GM23248 (cell line): Measurements from ENCODE around the gene KNG1. TPM values are rescaled to one million over a fixed set of nuclear protein-coding genes. Genes with fewer than 3 reads are reported as not detected.

Experiments
- DNase-seq: peaks from one replicate; pipeline ENCODE4 v3.0.0-alpha.2; 2015
- H2AFZ ChIP-seq: fragments of 200-600 bp; sonication (generic); 2 replicates; pipeline ENCODE4 v1.6.1; 2016; ENCODE audit warnings: antibody characterized with exemption
- H3F3A ChIP-seq: fragments of 200-600 bp; sonication (generic); 2 replicates; pipeline ENCODE4 v1.6.1; 2016; ENCODE audit warnings: mild to moderate bottlenecking, antibody characterized with exemption, mixed run types; ENCODE audit not compliant: insufficient read depth
- H3K27ac ChIP-seq: fragments of 200-600 bp; sonication (generic); 2 replicates; pipeline ENCODE4 v1.5.1; 2016; ENCODE audit warnings: mild to moderate bottlenecking
- H3K27me3 ChIP-seq: fragments of 200-600 bp; sonication (generic); replicated peaks from 2 replicates; pipeline ENCODE4 v1.6.1; 2016; ENCODE audit warnings: mild to moderate bottlenecking; ENCODE audit not compliant: insufficient read depth
- H3K36me3 ChIP-seq: fragments of 200-600 bp; sonication (generic); 2 replicates; pipeline ENCODE4 v1.6.1; 2016; ENCODE audit warnings: low read depth, mild to moderate bottlenecking
- H3K4me1 ChIP-seq: fragments of 200-600 bp; sonication (generic); 2 replicates; pipeline ENCODE4 v1.6.1; 2016; ENCODE audit warnings: mild to moderate bottlenecking; ENCODE audit not compliant: insufficient read depth
- H3K4me2 ChIP-seq: fragments of 200-600 bp; sonication (generic); one replicate; pipeline ENCODE4 v1.6.1; 2016; ENCODE audit warnings: mild to moderate bottlenecking; ENCODE audit not compliant: unreplicated experiment
- H3K4me3 ChIP-seq: fragments of 200-600 bp; sonication (generic); 2 replicates; pipeline ENCODE4 v1.5.1; 2016; ENCODE audit warnings: mild to moderate bottlenecking
- H3K79me2 ChIP-seq: fragments of 200-600 bp; sonication (generic); 2 replicates; pipeline ENCODE4 v1.6.1; 2016; ENCODE audit warnings: mild to moderate bottlenecking; ENCODE audit not compliant: insufficient read depth
- H3K9ac ChIP-seq: fragments of 200-600 bp; sonication (generic); 2 replicates; pipeline ENCODE4 v1.6.1; 2016; ENCODE audit warnings: mild to moderate bottlenecking
- H3K9me2 ChIP-seq: fragments of 200-600 bp; sonication (generic); 2 replicates; pipeline ENCODE4 v1.6.1; 2016; ENCODE audit warnings: mixed run types, mild to moderate bottlenecking, moderate library complexity; ENCODE audit not compliant: insufficient read depth
- H3K9me3 ChIP-seq: fragments of 200-600 bp; sonication (generic); one replicate; pipeline ENCODE4 v1.6.1; 2017; ENCODE audit warnings: low read depth
- H4K20me1 ChIP-seq: fragments of 200-600 bp; sonication (generic); 2 replicates; pipeline ENCODE4 v1.6.0; 2016; ENCODE audit not compliant: insufficient read depth
- EZH2 ChIP-seq: fragments of 200-600 bp; sonication (generic); IDR thresholded peaks from 2 replicates; pipeline ENCODE4 v1.6.1; 2018; ENCODE audit warnings: antibody characterized with exemption, mild to moderate bottlenecking; ENCODE audit not compliant: insufficient read depth, poor library complexity, severe bottlenecking
- EZH2phosphoT487 ChIP-seq: fragments of 200-600 bp; sonication (generic); IDR thresholded peaks from 2 replicates; pipeline ENCODE4 v1.6.1; 2018; ENCODE audit warnings: antibody characterized with exemption, moderate library complexity, mild to moderate bottlenecking, low read depth; ENCODE audit not compliant: insufficient read depth
- WGBS, 2 experiments: methylation state at CpG; one replicate each; pipeline ENCODE4 v1.1.6; 2015 to 2017; ENCODE audit warnings: low lambda C conversion rate in 2 of 2, low coverage in 1 of 2; ENCODE audit errors: missing lambda C conversion rate in 2 of 2; 5-methylcytosine and 5-hydroxymethylcytosine counted together
- in situ Hi-C: fragments of 300-500 bp; cut with MboI; formaldehyde crosslinking; loops from 2 replicates; pipeline ENCODE4 v1.15.0; 2020
- polyA plus RNA-seq: library from polyadenylated mRNA; unstranded; fragments of >200 nt; fragmentation: Nextera tagmentation; extraction: Ambion mirVana; gene quantifications from 2 replicates; pipeline ENCODE4 v1.2.1, GENCODE V29; 2016
- total RNA-seq: library from RNA; depleted of rRNA; stranded (reverse); fragments of >200 nt; shearing (Covaris generic); gene quantifications from 2 replicates; pipeline ENCODE4 v1.2.3, GENCODE V29; 2014; rRNA removed

Gene KNG1
- total RNA-seq = not detected in 2 replicates
- not detected in 2 replicates for polyA plus RNA-seq

DNA sequence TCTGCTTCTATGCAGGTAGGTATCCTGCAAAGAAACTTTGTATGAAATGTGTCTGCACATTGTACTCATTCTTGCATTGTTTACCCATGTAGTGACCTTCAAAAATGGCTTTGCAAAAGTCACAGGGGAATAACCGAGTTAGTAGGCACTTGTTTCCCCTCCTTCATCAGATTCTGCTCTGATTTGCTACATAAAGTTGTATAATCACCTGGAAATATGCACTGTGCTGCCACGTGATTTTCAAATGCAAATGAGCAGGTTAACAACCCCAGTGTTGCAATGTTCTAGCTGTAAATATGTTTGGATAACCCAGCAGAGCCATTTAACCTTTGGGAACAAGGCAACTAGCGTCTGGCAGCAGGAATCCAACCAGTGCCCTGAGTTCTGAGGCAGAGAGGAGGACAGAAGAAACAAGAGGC, at the start of gene KNG1:
Gene KNG1 (plus strand): TSS at position 321 of the 419 bp plus-strand sequence. CDS start 184 bp downstream, outside the sequence.
- H3K9ac ChIP-seq = no peak within 1 kb of the TSS
- H3K79me2 ChIP-seq = no peaks in the 10 kb centered on the region
- H3K27ac ChIP-seq = no peak within 1 kb of the TSS
- H3F3A ChIP-seq = no peaks in the 10 kb centered on the region
- TF ChIP-seq EZH2phosphoT487 (no peak), EZH2 (no peak)
- WGBS, 2 experiments = 19 to 20% methylated on average over 3 of the region's 3 CpGs
- H3K4me1 ChIP-seq = no peaks in the 10 kb centered on the region
- H3K4me3 ChIP-seq = no peak within 1 kb of the TSS
- H3K9me3 ChIP-seq = no peaks in the 10 kb centered on the region
- DNase-seq = no peak
- no peaks in the 10 kb centered on the region for H4K20me1 ChIP-seq
- peaks cover 27% of the 10 kb centered on the region; the same call in 1 of the 2 replicates for H3K27me3 ChIP-seq
- H3K36me3 ChIP-seq = no peaks in the 10 kb centered on the region
- H3K4me2 ChIP-seq = no peak within 1 kb of the TSS
- in situ Hi-C loops = no loop called here
- H3K9me2 ChIP-seq = no peaks in the 10 kb centered on the region
- no peak within 1 kb of the TSS for H2AFZ ChIP-seq

DNA sequence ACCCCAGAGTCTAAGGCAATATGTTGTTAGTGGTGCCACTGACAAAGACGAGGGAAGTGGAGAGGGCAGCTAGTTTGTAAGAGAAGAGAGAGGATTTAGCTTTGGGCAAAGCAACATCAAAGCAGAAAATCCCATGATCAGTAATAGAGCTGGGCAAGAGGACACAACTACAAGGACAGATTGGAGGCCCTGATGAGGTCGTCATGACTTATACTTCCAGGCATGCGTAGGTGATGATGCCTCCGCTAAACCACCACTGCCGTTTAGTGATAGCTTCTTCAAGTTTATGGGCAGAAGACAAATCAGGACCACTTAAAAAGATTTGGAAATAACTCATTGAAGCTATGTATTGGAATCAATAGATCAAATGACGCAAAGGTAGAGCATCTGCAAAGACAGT, 48.7 kb upstream of the KNG1 start:
- no peaks in the 10 kb centered on the region for H3F3A ChIP-seq
- TF ChIP-seq EZH2phosphoT487 (no peak), EZH2 (no peak)
- no peak overlapping the region for H2AFZ ChIP-seq
- H3K4me2 ChIP-seq = no peak overlapping the region
- no peaks in the 10 kb centered on the region for H3K9me3 ChIP-seq
- H4K20me1 ChIP-seq = no peaks in the 10 kb centered on the region
- no peak overlapping the region for H3K4me3 ChIP-seq
- WGBS, 2 experiments = 34 to 38% methylated on average over 6 of the region's 6 CpGs
- DNase-seq = no peak
- H3K79me2 ChIP-seq = no peaks in the 10 kb centered on the region
- in situ Hi-C loops = no loop called here
- no peak overlapping the region for H3K9ac ChIP-seq
- H3K27ac ChIP-seq = no peak overlapping the region
- peaks cover 35% of the 10 kb centered on the region for H3K27me3 ChIP-seq
- no peaks in the 10 kb centered on the region for H3K9me2 ChIP-seq
- no peaks in the 10 kb centered on the region for H3K4me1 ChIP-seq
- no peaks in the 10 kb centered on the region for H3K36me3 ChIP-seq

DNA sequence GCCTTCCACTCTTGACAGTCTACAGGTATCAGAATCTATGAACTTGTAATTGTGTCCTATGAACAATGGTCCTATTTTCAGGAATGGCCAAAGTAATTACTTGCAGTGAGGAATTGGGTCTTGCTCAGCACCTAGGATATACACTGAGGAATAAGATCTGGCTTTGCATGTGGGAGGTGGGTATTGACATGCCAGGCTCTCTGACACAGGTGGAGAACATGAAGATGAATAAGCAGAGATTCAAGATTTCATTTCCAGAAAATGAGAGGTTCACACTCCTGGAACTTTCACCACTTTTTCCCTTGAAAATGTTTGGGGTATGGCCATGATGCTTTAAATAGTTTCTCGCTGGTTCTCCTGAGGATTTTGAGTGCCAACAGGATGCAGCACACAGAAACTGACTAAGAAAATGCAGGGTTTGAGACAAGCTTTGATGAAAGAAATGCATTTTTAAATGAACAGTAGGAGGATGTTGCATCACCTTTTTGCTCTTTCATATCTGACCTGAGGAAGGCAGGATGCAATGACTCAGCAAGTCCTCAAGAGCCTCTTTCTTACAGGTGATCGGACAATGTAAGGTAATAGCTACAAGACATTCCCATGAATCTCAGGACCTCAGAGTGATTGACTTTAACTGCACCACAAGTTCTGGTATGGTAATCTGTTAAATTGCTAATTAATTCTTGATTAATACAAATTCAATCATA, 47.6 kb upstream of the KNG1 start:
- no peaks in the 10 kb centered on the region for H3F3A ChIP-seq
- H4K20me1 ChIP-seq = no peaks in the 10 kb centered on the region
- no peak overlapping the region for H3K4me3 ChIP-seq
- H3K27me3 ChIP-seq = peaks cover 39% of the 10 kb centered on the region
- no peak overlapping the region for H3K4me2 ChIP-seq
- no peaks in the 10 kb centered on the region for H3K36me3 ChIP-seq
- no peaks in the 10 kb centered on the region for H3K79me2 ChIP-seq
- no peaks in the 10 kb centered on the region for H3K4me1 ChIP-seq
- in situ Hi-C loops = no loop called here
- DNase-seq = no peak
- H3K9me3 ChIP-seq = no peaks in the 10 kb centered on the region
- no peaks in the 10 kb centered on the region for H3K9me2 ChIP-seq
- H3K9ac ChIP-seq = no peak overlapping the region
- no peak overlapping the region for H2AFZ ChIP-seq
- no peak overlapping the region for H3K27ac ChIP-seq
- TF ChIP-seq EZH2phosphoT487 = no peak
- TF ChIP-seq EZH2 = no peak
- WGBS, 2 experiments = 43 to 51% methylated on average over 2 of the region's 2 CpGs

DNA sequence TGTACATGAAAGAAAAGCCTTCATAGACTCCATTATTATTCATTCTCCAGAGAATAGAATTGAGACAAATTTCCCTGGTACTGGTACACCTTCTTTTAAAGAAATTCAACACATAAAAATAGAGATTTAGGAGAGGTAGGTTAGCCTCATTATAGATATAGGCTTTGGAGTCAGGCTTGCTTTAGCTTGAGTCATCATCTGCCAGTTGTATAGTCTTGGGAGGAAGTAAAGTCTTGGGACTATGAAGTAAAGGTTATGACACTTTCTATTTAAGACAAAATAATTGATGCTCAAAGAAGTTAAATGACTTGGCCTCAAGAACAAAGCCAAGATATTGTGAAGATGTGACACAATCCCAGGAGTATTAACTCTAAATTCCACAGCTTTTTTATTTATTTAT, 47.0 kb upstream of the KNG1 start:
- Histone ChIP-seq H3K79me2 (no peaks in the 10 kb centered on the region), H3K4me1 (no peaks in the 10 kb centered on the region), H3K27me3 (peaks cover 39% of the 10 kb centered on the region), H3K9me2 (no peaks in the 10 kb centered on the region), H3K4me3 (no peak overlapping the region), H2AFZ (no peak overlapping the region), H3K9ac (no peak overlapping the region), H3K36me3 (no peaks in the 10 kb centered on the region), H3K9me3 (no peaks in the 10 kb centered on the region), H4K20me1 (no peaks in the 10 kb centered on the region), H3K27ac (no peak overlapping the region), H3K4me2 (no peak overlapping the region), H3F3A (no peaks in the 10 kb centered on the region)
- DNase-seq = no peak
- TF ChIP-seq EZH2 = no peak
- no peak for TF ChIP-seq EZH2phosphoT487
- in situ Hi-C loops = no loop called here
